ENCODE results near the gene DENND1A.

GRCh38 chr9:123348317-123348992 is 581.5 kb downstream of the DENND1A start:
- TF ChIP-seq REST (IDR thresholded peaks at IDR 0.05; ENCODE audit: insufficient read depth in 1 of 2, low read depth in 2 of 2, low read length in 1 of 2) (no peak), CTCF (IDR thresholded peaks at IDR 0.05) (no peak), POLR2AphosphoS5 (IDR thresholded peaks at IDR 0.05; ENCODE audit: low read depth, low read length) (no peak), SIN3A (IDR thresholded peaks at IDR 0.05; ENCODE audit: borderline replicate concordance, insufficient read depth, low read depth, low read length) (no peak), TCF7L2 (IDR thresholded peaks at IDR 0.05; ENCODE audit: low read depth, low read length) (no peak)
